ENCODE results near the gene DHRS9. TPM values are rescaled to one million over a fixed set of nuclear protein-coding genes. Genes with fewer than 3 reads are reported as not detected.
"Not testable (repeated sequence)": the region's sequence is repeated elsewhere in the genome, so short reads cannot be mapped to it uniquely, and the experiment has no call there.

The DHRS9 gene
- total RNA-seq, 1 donor from 2014 or later, result 9.8 TPM

DNA sequence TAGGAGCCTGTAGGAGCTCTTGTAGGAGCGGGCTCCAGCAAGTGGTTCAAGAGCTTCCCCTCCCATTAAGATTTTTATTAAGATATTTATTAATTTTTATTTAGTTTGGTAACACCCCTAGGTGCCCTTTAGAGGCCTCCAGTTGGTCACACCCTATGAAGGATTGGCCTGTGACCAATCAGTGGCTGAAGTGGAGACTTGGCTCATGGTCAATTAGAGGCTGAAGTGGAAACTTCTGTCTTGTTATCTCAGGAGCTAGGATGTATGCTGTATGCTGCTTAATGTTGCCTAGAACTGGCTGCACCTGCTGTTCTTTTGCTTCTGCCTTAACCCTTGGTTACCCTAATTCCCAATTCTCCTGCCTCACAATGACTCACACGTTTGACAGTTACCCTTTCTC is 48.7 kb downstream of the DHRS9 start:
- intact Hi-C loops (cut with DNase I), result loop anchor here (10.0 kb wide), 2 partner anchors 157 to 277 kb away; no protein-coding TSS in a partner anchor
- no peak for DNase-seq (ENCODE audit: low spot score)

DNA sequence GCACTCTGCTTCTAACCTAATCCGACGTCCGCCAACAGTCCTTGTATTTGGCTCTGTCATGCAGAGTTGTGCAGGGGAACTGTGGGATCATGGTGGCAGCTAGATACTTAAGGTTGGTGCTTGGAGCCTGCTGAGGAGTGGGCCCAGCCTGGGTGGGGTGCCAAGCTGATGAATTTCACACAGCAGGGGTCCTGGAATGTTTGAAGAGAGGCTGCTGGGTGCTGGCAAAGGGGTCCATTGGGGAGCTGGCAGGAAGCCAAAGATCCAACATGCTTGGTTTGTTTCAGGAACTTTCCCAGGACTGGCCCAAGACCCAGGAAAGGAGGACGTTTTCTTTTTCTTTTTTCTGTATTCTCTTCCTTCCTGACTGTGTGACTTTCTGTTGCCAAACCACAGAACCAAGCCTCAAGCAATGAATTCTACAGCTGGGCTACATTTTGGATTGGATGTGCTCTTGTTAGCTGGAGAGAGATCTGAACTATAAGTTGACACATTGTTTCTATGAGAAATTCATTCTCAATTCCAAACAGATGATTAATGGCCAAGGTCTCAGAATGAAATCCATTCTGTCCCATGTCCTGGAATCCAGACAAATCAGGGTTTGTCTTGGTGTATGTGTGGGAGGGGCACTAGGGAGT is 49.9 kb downstream of the DHRS9 start:
- intact Hi-C loops (cut with DNase I), result loop anchor here (10.0 kb wide), 2 partner anchors 156 to 276 kb away; no protein-coding TSS in a partner anchor
- DNase-seq (ENCODE audit: low spot score), result no peak

DNA sequence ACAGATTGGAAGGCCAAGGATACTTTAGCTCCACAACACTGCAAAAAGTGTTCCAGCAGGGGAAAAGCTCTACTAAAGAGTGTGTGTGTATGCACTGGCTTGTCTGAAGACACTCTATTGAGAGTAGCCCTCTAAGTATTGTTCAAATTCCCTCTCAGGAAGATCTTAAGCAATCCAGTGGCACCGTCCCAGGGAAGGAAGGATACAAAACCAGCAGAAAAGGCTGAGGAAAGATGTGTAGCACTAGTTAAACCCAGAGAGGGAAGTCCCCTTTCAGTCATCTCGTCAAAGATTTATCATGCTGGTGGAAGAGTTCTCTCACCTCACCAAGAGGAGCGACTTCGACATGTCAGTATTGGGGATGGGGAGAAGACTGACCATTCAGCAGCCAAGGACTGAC is 50.5 kb downstream of the DHRS9 start:
- DNase-seq (ENCODE audit: low spot score), result no peak
- intact Hi-C loops (cut with DNase I), result loop anchor here (10.0 kb wide), 2 partner anchors 155 to 275 kb away; no protein-coding TSS in a partner anchor

DNA sequence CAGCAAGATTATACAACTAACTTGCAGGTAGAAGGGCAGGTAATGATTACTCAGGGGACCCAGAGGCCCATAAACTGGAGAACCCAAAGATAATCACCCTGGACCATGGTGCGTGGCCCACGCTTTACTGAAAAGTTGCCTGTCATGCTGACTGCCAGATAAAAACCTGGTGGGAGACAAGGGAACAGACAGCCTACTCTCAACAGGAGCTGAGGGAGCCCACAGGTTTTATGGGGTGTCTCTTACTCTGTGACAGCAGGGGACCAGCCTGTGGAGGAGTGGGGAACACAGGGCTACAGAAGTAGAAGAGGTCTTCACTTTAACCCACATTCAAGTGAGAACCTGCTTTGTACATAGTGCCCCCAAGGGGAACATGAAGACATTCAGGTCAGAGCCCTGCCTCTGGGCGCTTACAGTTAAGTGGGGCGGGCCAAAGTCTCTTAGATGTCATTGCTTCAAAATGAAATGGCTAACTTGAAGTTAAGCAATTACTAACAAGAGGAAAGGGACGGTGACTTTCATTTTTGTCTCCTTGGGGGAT is 60.4 kb downstream of the DHRS9 start:
- intact Hi-C loops (cut with DNase I), result no loop called here

DNA sequence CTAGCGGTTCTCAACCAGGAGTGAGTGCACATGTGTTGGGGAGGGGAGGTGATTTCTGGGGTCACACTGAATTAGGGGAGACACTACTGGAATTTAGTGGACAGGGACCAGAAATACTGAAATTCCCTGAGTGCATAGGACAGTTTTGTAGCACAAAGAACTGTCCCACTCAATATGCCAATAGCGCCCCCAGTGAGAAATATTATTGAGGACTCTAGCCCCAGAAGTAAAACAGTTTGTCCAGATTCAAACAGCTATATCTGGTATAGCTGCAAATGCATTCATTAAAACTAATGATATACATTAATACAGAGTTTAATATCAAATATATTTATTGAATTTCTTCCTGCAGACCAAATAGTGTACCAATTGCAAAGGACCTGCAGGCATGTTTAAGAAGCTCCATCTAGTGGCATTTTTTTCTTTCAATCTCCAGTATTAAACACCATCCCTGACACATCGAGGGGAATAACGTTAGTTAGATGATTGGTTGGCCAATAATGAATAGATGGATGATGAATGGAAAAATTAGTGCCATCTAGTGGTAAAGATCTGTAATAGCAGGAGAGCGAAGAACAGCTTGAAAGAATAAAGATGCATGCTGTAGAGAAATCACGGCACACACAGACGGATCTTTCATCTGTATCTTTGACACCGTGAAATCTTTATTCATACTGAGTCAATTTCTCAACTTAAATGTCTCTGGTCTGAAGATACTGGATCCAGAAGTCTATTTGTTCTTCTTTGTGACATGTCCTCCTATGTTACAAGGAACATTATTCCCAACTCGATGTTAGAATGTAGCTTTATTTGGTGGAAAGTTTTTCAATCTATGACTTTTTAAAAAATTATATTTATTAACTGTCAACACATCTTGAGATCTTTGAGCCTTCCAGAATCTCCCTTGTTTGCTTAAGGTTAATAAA is 62.5 kb downstream of the DHRS9 start:
- no peak for DNase-seq (ENCODE audit: low spot score)
- intact Hi-C loops (cut with DNase I), result no loop called here

More for the DNA sequence above, 60.4 kb downstream of the DHRS9 start:
- no peak for DNase-seq (ENCODE audit: low spot score)

DNA sequence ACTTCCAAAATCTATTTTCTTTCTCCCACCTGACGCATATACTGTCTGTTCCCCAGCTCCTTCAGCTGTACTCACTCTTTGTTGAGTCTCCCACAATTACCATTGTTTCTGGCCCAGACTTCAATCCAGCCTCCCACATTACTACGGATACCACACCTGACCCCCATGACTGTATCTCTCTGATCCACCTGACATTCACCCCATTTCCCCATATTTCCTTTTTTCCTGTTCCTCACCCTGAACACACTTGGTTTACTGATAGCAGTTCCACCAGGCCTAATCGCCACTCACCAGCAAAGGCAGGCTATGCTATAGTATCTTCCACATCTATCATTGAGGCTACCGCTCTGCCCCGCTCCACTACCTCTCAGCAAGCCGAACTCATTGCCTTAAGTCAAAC is 64.9 kb downstream of the DHRS9 start:
- DNase-seq (ENCODE audit: low spot score); intact Hi-C loops (cut with DNase I): not testable (repeated sequence)

DNA sequence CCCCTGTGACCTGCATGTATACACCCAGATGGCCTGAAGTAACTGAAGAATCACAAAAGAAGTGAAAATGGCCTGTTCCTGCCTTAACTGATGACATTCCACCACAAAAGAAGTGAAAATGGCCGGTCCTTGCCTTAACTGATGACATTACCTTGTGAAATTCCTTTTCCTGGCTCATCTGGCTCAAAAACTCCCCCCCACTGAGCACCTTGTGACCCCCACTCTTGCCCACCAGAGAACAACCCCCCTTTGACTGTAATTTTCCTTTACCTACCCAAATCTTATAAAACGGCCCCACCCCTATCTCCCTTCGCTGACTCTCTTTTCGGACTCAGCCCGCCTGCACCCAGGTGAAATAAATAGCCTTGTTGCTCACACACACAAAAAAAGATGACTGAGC is 67.1 kb downstream of the DHRS9 start:
- DNase-seq (ENCODE audit: low spot score); intact Hi-C loops (cut with DNase I): not testable (repeated sequence)

DNA sequence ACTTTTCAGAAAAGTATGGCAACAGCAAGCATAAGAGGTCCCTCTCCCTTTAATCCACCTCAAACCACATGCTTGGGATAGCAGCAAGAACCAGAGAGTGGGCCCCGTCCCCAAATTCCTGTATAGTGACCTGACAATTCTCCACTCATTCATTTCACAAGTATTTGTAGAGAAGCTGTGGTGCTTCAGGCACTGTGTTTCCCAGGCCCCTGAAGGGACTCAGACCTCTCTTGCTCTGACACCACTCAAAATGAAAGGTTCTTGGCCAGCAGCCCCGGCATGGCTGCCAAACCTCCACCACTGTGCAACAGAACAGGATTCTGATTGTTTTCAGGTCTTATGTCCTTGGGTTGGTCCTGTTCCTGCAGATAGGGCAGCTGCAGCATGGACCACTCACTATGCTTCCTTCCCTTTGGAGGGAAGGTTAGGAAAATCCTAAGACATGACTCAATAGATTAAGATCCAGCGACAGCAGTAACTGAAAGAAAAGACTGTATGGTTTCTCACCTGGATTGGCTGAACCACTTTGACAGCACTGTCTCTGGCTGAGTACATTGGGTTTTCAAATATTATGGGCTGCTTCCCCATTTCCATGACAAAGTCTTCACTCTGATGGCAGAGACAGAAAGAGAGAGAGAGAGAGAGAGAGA is 67.6 kb downstream of the DHRS9 start:
- DNase-seq (ENCODE audit: low spot score), result no peak
- intact Hi-C loops (cut with DNase I), result no loop called here

DNA sequence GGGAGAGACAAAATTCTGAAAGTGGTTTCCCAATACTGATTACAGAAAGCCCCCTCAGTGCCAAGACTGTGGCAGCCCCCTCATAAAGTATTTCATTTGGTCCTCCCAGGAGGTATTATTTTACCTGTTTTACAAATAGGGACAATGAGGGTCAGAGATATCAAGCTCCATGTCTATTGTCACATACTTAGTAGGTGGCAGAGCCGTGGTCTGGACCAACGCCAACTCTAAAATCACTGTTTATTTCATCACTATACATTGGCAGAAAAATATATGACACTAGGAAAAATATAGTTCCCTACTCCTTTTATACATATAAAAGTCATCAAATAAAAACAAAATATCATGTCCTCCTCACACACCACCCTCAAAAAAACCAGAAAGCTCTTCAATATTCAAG is 68.6 kb downstream of the DHRS9 start:
- intact Hi-C loops (cut with DNase I), result loop anchor here (2.0 kb wide), 1 partner anchor 27 kb away; no protein-coding TSS in a partner anchor
- no peak for DNase-seq (ENCODE audit: low spot score)

DNA sequence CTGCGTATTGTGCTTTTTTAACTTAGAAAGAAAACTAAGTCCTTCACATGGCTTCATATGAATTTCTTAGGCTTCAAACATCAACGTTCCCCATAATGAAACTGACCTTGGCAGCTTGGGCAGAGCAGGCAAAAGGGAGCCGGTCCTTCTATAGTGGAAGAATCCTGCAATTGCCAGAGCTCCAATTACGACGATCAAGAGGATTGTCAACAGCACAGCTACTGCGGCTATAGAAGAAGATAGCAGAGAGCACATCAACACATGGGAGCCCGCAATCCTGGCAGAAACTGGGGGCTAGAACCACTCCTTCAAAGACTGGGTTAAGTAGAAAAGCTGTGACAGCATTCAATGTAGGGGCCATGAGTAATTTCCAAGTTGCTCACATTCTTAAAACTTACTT is 69.8 kb downstream of the DHRS9 start:
- intact Hi-C loops (cut with DNase I), result loop anchor here (2.0 kb wide), 1 partner anchor 28 kb away; no protein-coding TSS in a partner anchor
- DNase-seq (ENCODE audit: low spot score), result no peak

DNA sequence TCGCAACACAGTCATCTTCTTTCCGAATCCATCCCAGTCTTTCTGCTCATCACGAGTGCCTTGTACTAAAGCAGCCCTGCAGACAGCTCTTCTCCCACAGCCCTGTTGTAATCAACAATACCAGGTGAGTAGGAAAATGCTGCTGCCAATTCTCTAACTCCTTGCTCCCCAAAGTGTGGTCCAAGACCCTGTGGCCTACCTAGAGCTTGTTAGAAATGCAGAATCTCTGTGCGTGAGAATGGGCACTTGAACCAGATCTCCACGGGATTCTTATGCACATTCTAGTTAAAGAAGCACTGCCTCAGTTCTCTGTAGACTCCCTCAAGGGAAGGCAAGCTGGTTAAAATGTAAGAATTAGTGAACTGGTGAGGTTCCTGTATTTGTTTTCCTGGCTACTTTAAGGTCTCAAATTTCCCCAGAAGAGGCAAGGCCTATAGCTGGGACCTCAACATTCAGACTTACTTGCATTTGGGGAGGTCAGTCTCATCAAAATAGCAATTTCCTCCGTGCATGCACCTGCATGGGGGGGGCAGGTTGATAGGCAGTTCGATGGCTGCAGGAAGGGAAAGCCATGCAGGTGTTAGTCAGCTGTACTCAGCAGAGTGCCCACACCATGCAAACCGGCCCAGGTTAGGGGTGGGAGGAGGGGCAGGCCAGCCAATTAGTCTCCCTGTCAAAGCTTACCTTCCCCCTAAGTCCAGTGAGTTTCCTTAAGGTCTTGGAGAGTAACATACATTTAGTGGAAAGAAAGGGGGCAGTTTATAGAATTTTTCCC is 70.8 kb downstream of the DHRS9 start:
- DNase-seq (ENCODE audit: low spot score), result no peak
- intact Hi-C loops (cut with DNase I), result loop anchor here (2.0 kb wide), 1 partner anchor 29 kb away; no protein-coding TSS in a partner anchor

DNA sequence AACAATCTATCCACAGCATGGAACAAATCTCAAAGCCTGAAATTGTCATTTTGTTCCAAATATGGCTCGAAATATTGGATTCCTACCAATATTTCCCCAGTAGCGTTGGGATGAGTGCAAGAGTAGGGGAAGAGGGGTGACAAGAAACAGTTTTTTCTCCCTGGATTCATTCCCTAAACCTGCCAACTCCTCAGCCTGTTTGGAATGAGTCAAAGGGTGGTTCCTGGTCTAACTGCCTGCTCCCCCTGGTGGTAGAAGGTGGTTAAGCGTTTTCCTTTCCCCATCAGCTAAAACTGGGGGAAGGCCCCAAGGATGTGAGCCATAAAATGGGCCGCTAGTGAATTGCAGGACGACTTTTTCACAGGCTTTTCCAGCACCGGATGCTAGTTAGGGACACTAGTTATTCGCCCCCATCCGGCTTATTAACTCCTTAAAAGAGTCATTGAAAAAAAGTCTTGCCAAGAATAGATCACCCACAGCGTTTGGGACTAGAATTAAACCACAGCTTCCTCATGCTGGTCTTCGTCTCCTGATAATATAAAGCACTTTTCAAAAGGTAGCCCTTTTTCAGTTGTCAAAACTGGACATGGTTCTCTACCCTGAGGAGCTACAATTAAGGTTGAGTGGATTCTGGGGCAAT is 72.5 kb downstream of the DHRS9 start:
- peak; percentile 76 for DNase-seq (ENCODE audit: low spot score)
- intact Hi-C loops (cut with DNase I), result loop anchor here (1.0 kb wide), 1 partner anchor 181 kb away; no protein-coding TSS in a partner anchor

DNA sequence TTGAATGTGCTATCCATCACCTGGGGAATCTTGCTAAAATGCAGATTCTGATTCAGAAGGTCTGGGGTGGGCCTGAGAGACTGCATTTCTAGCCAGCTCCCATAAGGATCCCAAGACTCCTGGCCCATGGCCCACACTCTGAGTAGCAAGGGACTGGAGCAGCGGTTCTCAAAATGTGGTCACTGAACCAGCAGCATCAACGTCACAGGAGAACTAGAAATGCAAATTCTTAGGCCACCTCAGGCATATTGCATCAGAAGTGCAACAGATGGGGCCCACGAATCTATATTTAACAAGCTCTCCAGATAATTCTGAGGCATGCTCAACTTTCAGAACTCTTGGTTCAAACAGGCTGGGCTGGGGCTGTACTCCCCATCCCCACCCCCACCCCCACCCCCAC is 74.6 kb downstream of the DHRS9 start:
- intact Hi-C loops (cut with DNase I), result no loop called here
- DNase-seq (ENCODE audit: low spot score), result no peak

Other genes with a start within 250 kb of the DHRS9 start
- 0.24 TPM for gene SPC25, start 179.1 kb upstream of the DHRS9 start, total RNA-seq
- gene G6PC2, start 168.3 kb upstream of the DHRS9 start, total RNA-seq, result not detected
- gene ABCB11, start 38.2 kb upstream of the DHRS9 start, total RNA-seq, result 0.03 TPM

Measured in cardiac septum (tissue), 1 donor.